Myocyte (in vitro differentiated cells): ENCODE data around the gene MROH7. TPM values are rescaled to one million over a fixed set of nuclear protein-coding genes. Genes with fewer than 3 reads are reported as not detected.

Experiments
- total RNA-seq: library from RNA; depleted of rRNA; stranded (reverse); fragments of >200 nt; gene quantifications from 2 replicates; pipeline ENCODE4 v1.2.3, GENCODE V29; 2014

The MROH7 gene
- total RNA-seq, 1 donor from 2014 or later = 1.2 TPM

Other genes with a start within 250 kb of the MROH7 start
- 15.3 and 21.8 TPM in 2 replicates for gene SSBP3, start 235.4 kb upstream of the MROH7 start, total RNA-seq
- 54.0 and 59.2 TPM in 2 replicates for gene ACOT11, start 93.6 kb upstream of the MROH7 start, total RNA-seq
- not detected in 2 replicates for gene FAM151A, start 18.3 kb upstream of the MROH7 start, total RNA-seq
- 23.5 and 29.7 TPM in 2 replicates for gene TTC4, start 74.1 kb downstream of the MROH7 start, total RNA-seq
- 7.2 and 8.0 TPM in 2 replicates for gene PARS2, start 122.7 kb downstream of the MROH7 start, total RNA-seq
- not detected in 2 replicates for gene TTC22, start 159.5 kb downstream of the MROH7 start, total RNA-seq
- gene DHCR24, start 245.4 kb downstream of the MROH7 start, total RNA-seq = 39.2 and 44.5 TPM in 2 replicates